Neuron (in vitro differentiated cells): ENCODE measurements around the gene PRR13.

Source experiments
- H2AFZ ChIP-seq: one replicate; pipeline ENCODE4 v1.6.1; 2013; ENCODE audit warnings: low read depth, mild to moderate bottlenecking, inconsistent platforms, low read length, moderate library complexity
- H3K27me3 ChIP-seq: one replicate; pipeline ENCODE4 v1.6.1; 2013; ENCODE audit warnings: low read length; ENCODE audit not compliant: insufficient read depth
- H3K36me3 ChIP-seq: one replicate; pipeline ENCODE4 v1.6.1; 2013; ENCODE audit warnings: low read length; ENCODE audit not compliant: insufficient read depth
- H3K4me1 ChIP-seq: one replicate; pipeline ENCODE4 v1.6.1; 2013; ENCODE audit warnings: low read length; ENCODE audit not compliant: insufficient read depth
- H3K4me3 ChIP-seq: 2 replicates; pipeline ENCODE4 v1.5.1; 2013; ENCODE audit warnings: mild to moderate bottlenecking, low read length, moderate library complexity
- H3K9me3 ChIP-seq: one replicate; pipeline ENCODE4 v1.6.1; 2013; ENCODE audit warnings: low read length

The PRR13 gene

GRCh38 chr12:53482626-53483168, 41.2 kb downstream of the PRR13 start:
- Histone ChIP-seq H3K4me3 (no peak overlapping the region), H2AFZ (no peak overlapping the region), H3K27me3 (no peaks in the 10 kb centered on the region), H3K36me3 (peaks cover 91% of the 10 kb centered on the region), H3K4me1 (peaks cover 18% of the 10 kb centered on the region), H3K9me3 (no peaks in the 10 kb centered on the region)

- no peak overlapping the region for H3K4me3 ChIP-seq
- no peaks in the 10 kb centered on the region for H3K27me3 ChIP-seq
- H2AFZ ChIP-seq: no peak overlapping the region
- H3K9me3 ChIP-seq: no peaks in the 10 kb centered on the region
- peaks cover 89% of the 10 kb centered on the region for H3K36me3 ChIP-seq
- peaks cover 15% of the 10 kb centered on the region for H3K4me1 ChIP-seq
Observed at GRCh38 chr12:53483225-53483978, 41.9 kb downstream of the PRR13 start.

- no peaks in the 10 kb centered on the region for H3K9me3 ChIP-seq
- no peak overlapping the region for H2AFZ ChIP-seq
- no peaks in the 10 kb centered on the region for H3K27me3 ChIP-seq
- peaks cover 83% of the 10 kb centered on the region for H3K36me3 ChIP-seq
- no peak overlapping the region for H3K4me3 ChIP-seq
- peaks cover 11% of the 10 kb centered on the region for H3K4me1 ChIP-seq
Observed at GRCh38 chr12:53483979-53484377, 42.4 kb downstream of the PRR13 start.

- Histone ChIP-seq H3K36me3 (peaks cover 74% of the 10 kb centered on the region), H3K9me3 (no peaks in the 10 kb centered on the region), H3K4me3 (no peak overlapping the region), H3K4me1 (peaks cover 4% of the 10 kb centered on the region), H3K27me3 (no peaks in the 10 kb centered on the region), H2AFZ (no peak overlapping the region)
Observed at GRCh38 chr12:53484686-53485575, 43.4 kb downstream of the PRR13 start.

- Histone ChIP-seq H3K36me3 (peaks cover 63% of the 10 kb centered on the region), H2AFZ (no peak overlapping the region), H3K27me3 (no peaks in the 10 kb centered on the region), H3K4me1 (no peaks in the 10 kb centered on the region), H3K4me3 (no peak overlapping the region), H3K9me3 (no peaks in the 10 kb centered on the region)
Observed at GRCh38 chr12:53485955-53486735, 44.6 kb downstream of the PRR13 start.

- no peaks in the 10 kb centered on the region for H3K27me3 ChIP-seq
- H3K4me1 ChIP-seq: peaks cover under 1% of the 10 kb centered on the region
- H3K9me3 ChIP-seq: no peaks in the 10 kb centered on the region
- peaks cover 57% of the 10 kb centered on the region for H3K36me3 ChIP-seq
- H2AFZ ChIP-seq: no peak overlapping the region
- no peak overlapping the region for H3K4me3 ChIP-seq
Observed at GRCh38 chr12:53486736-53487487, 45.4 kb downstream of the PRR13 start.

- no peak overlapping the region for H3K4me3 ChIP-seq
- no peaks in the 10 kb centered on the region for H3K9me3 ChIP-seq
- H2AFZ ChIP-seq: no peak overlapping the region
- H3K36me3 ChIP-seq: peaks cover 34% of the 10 kb centered on the region
- H3K4me1 ChIP-seq: peaks cover 20% of the 10 kb centered on the region
- no peaks in the 10 kb centered on the region for H3K27me3 ChIP-seq
Observed at GRCh38 chr12:53489242-53489864, 47.8 kb downstream of the PRR13 start.

GRCh38 chr12:53492188-53492587, 50.7 kb downstream of the PRR13 start:
- H2AFZ ChIP-seq: no peak overlapping the region
- peaks cover 9% of the 10 kb centered on the region for H3K36me3 ChIP-seq
- H3K4me3 ChIP-seq: peak overlapping the region; percentile 47
- peaks cover 29% of the 10 kb centered on the region for H3K4me1 ChIP-seq
- H3K9me3 ChIP-seq: no peaks in the 10 kb centered on the region
- no peaks in the 10 kb centered on the region for H3K27me3 ChIP-seq

- peaks cover under 1% of the 10 kb centered on the region for H3K36me3 ChIP-seq
- peak overlapping the region; percentile 11 for H2AFZ ChIP-seq
- peak overlapping the region; percentile 52 for H3K4me3 ChIP-seq
- peaks cover 29% of the 10 kb centered on the region for H3K4me1 ChIP-seq
- no peaks in the 10 kb centered on the region for H3K27me3 ChIP-seq
- no peaks in the 10 kb centered on the region for H3K9me3 ChIP-seq
Observed at GRCh38 chr12:53492830-53493609, 51.5 kb downstream of the PRR13 start.

GRCh38 chr12:53493610-53494391, 52.3 kb downstream of the PRR13 start:
- no peaks in the 10 kb centered on the region for H3K36me3 ChIP-seq
- peak overlapping the region; percentile 52 for H3K4me3 ChIP-seq
- H3K9me3 ChIP-seq: no peaks in the 10 kb centered on the region
- H3K4me1 ChIP-seq: peaks cover 37% of the 10 kb centered on the region
- no peaks in the 10 kb centered on the region for H3K27me3 ChIP-seq
- peak overlapping the region; percentile 11 for H2AFZ ChIP-seq
